CD4-positive, alpha-beta T cell treated with Interleukin-4 for 1 hour (primary cell): ENCODE measurements around the gene AGAP1.
A peak's percentile ranks its signal among the peaks of the same experiment; 100 is the strongest.
"Not testable (repeated sequence)": the region's sequence is repeated elsewhere in the genome, so short reads cannot be mapped to it uniquely, and the experiment has no call there.

Source experiments
- DNase-seq, 2 donors: peaks; one replicate each; pipeline ENCODE4 v3.0.0-alpha.2; 2020 to 2022

The AGAP1 gene

GRCh38 chr2:235934774-235935484 is 441.1 kb downstream of the AGAP1 start:
- no peak for DNase-seq

- DNase-seq = no peak
Observed at GRCh38 chr2:235935773-235936172, 441.9 kb downstream of the AGAP1 start.

- DNase-seq = no peak
Observed at GRCh38 chr2:235936493-235936892, 442.6 kb downstream of the AGAP1 start.

GRCh38 chr2:235937087-235937486 is 443.2 kb downstream of the AGAP1 start:
- DNase-seq = no peak

GRCh38 chr2:235937526-235937925 is 443.7 kb downstream of the AGAP1 start:
- no peak for DNase-seq

GRCh38 chr2:235937936-235938335 is 444.1 kb downstream of the AGAP1 start:
- no peak for DNase-seq

GRCh38 chr2:235938611-235939010 is 444.8 kb downstream of the AGAP1 start:
- DNase-seq = no peak

GRCh38 chr2:235939471-235939870 is 445.6 kb downstream of the AGAP1 start:
- no peak for DNase-seq

- DNase-seq = no peak
Observed at GRCh38 chr2:235940330-235940729, 446.5 kb downstream of the AGAP1 start.

- DNase-seq = no peak
Observed at GRCh38 chr2:235944591-235944990, 450.7 kb downstream of the AGAP1 start.

GRCh38 chr2:235945608-235946140 is 451.8 kb downstream of the AGAP1 start:
- no peak for DNase-seq

- no peak for DNase-seq
Observed at GRCh38 chr2:235946590-235946989, 452.7 kb downstream of the AGAP1 start.

GRCh38 chr2:235947055-235947454 is 453.2 kb downstream of the AGAP1 start:
- not testable (repeated sequence) for DNase-seq

- no peak for DNase-seq
Observed at GRCh38 chr2:235949567-235950472, 456.0 kb downstream of the AGAP1 start.

GRCh38 chr2:235950473-235950809 is 456.6 kb downstream of the AGAP1 start:
- no peak for DNase-seq

GRCh38 chr2:235951493-235951892 is 457.6 kb downstream of the AGAP1 start:
- DNase-seq = no peak

GRCh38 chr2:235951982-235952381 is 458.1 kb downstream of the AGAP1 start:
- DNase-seq = peak in 1 of 2 donors; percentile 38

GRCh38 chr2:235952714-235953113 is 458.9 kb downstream of the AGAP1 start:
- no peak for DNase-seq

- no peak for DNase-seq
Observed at GRCh38 chr2:235954281-235954680, 460.4 kb downstream of the AGAP1 start.

GRCh38 chr2:235954888-235955480 is 461.1 kb downstream of the AGAP1 start:
- no peak for DNase-seq

GRCh38 chr2:235955664-235956063 is 461.8 kb downstream of the AGAP1 start:
- DNase-seq = no peak

- no peak for DNase-seq
Observed at GRCh38 chr2:235956281-235956970, 462.6 kb downstream of the AGAP1 start.

- DNase-seq = no peak
Observed at GRCh38 chr2:235957251-235957650, 463.4 kb downstream of the AGAP1 start.
